A549 (cell line): ENCODE results near the gene FILIP1L. TPM values are rescaled to one million over a fixed set of nuclear protein-coding genes. Genes with fewer than 3 reads are reported as not detected.

Source experiments
- ATAC-seq, 2 experiments: fragments of 200-7000 bp in 1 of 2; fragments of >200 bp in 1 of 2; cut with Nextera tagmentation in 1 of 2; cut with Tn5 transposase in 1 of 2; 3 replicates each; pipeline versions ENCODE4 v1.8.0 to v1.9.1; 2018 to 2020; ENCODE audit warnings: mild to moderate bottlenecking in 1 of 2, moderate library complexity in 1 of 2
- CTCF ChIA-PET: fragments of 300-600 bp; sonication (Branson Sonifier 250); formaldehyde crosslinking; extraction: SDS; loops from one replicate; lab custom pipeline; 2021; ENCODE audit warnings: antibody characterized with exemption, inconsistent platforms; lab: Yijun Ruan, JAX
- POLR2A ChIA-PET: fragments of 350-600 bp; formaldehyde crosslinking; extraction: SDS; loops from one replicate; lab custom pipeline; 2021; ENCODE audit warnings: antibody characterized with exemption, inconsistent platforms; lab: Yijun Ruan, JAX
- DNase-seq, 2 experiments: peaks; one replicate each; pipeline versions ENCODE4 v3.0.0 to v3.0.0-alpha.2; 2011 to 2016; ENCODE audit warnings: low read depth in 1 of 2, low spot score in 1 of 2
- FAIRE-seq: peaks from 2 replicates; lab custom pipeline; 2011; peaks lifted over from hg19 to GRCh38; lab: Jason Lieb, UNC
- H3K27ac ChIP-seq, 2 experiments: fragments of >200 bp; sonication (Bioruptor Twin); formaldehyde crosslinking; 3 replicates each; pipeline ENCODE4 v1.5.1; 2016 to 2017
- H3K4me1 ChIP-seq: fragments of >200 bp; sonication (Bioruptor Twin); formaldehyde crosslinking; 3 replicates; pipeline ENCODE4 v1.6.1; 2016
- H3K4me2 ChIP-seq: fragments of >200 bp; sonication (Bioruptor Twin); formaldehyde crosslinking; 3 replicates; pipeline ENCODE4 v1.6.1; 2016
- H3K4me3 ChIP-seq: fragments of >200 bp; sonication (Bioruptor Twin); formaldehyde crosslinking; 3 replicates; pipeline ENCODE4 v1.5.1; 2016
- H3K9me3 ChIP-seq: fragments of >200 bp; sonication (Bioruptor Twin); formaldehyde crosslinking; 3 replicates; pipeline ENCODE4 v1.6.1; 2016
- EHF ChIP-seq: fragments of 250-450 bp; sonication (Bioruptor Pico); IDR thresholded peaks from 2 replicates; pipeline ENCODE4 v1.5.0; 2020; ENCODE audit warnings: mild to moderate bottlenecking
- EP300 ChIP-seq, 2 experiments: fragments of >200 bp; sonication (Bioruptor Twin); formaldehyde crosslinking; IDR thresholded peaks; 2 replicates in 1 of 2; 3 replicates in 1 of 2; pipeline ENCODE4 v1.6.1; 2016 to 2017
- ESRRA ChIP-seq: fragments of 150-350 bp; IDR thresholded peaks from 2 replicates; pipeline ENCODE4 v1.6.1; 2014; ENCODE audit warnings: mild to moderate bottlenecking, low read length, borderline replicate concordance
- FOSB ChIP-seq: fragments of 250-450 bp; sonication (Bioruptor Pico); IDR thresholded peaks from 2 replicates; pipeline ENCODE4 v1.5.0; 2020; ENCODE audit warnings: mild to moderate bottlenecking, moderate library complexity
- FOXS1 ChIP-seq: fragments of 250-450 bp; sonication (Bioruptor Pico); IDR thresholded peaks from 2 replicates; pipeline ENCODE4 v1.5.0; 2020; ENCODE audit warnings: mild to moderate bottlenecking, moderate library complexity
- GATA3 ChIP-seq: IDR thresholded peaks from 2 replicates; pipeline ENCODE4 v1.6.1; 2012; ENCODE audit warnings: borderline replicate concordance
- HDAC2 ChIP-seq: fragments of 200-600 bp; sonication (generic); IDR thresholded peaks from 2 replicates; pipeline ENCODE4 v1.6.1; 2016
- HEYL ChIP-seq: fragments of 250-450 bp; sonication (Bioruptor Pico); IDR thresholded peaks from 2 replicates; pipeline ENCODE4 v1.8.0; 2021; ENCODE audit warnings: mild to moderate bottlenecking, moderate library complexity
- JUN ChIP-seq, 2 experiments: fragments of >200 bp; sonication (Bioruptor Twin); formaldehyde crosslinking; IDR thresholded peaks; 2 replicates in 1 of 2; 3 replicates in 1 of 2; pipeline ENCODE4 v1.6.1; 2016 to 2017
- MAFK ChIP-seq: fragments of 450-650 bp; IDR thresholded peaks from 2 replicates; pipeline ENCODE4 v1.6.1; 2014; ENCODE audit not compliant: partially characterized antibody
- MAZ ChIP-seq: fragments of 150-350 bp; IDR thresholded peaks from 2 replicates; pipeline ENCODE4 v1.6.1; 2014; ENCODE audit warnings: antibody characterized with exemption, low read depth, low read length, borderline replicate concordance
- MYC ChIP-seq: IDR thresholded peaks from 2 replicates; pipeline ENCODE4 v1.6.1; 2012; ENCODE audit warnings: mild to moderate bottlenecking, inconsistent platforms, low read length, improper control_type of control experiment, borderline replicate concordance
- NPAS2 ChIP-seq: fragments of 250-450 bp; sonication (Bioruptor Pico); IDR thresholded peaks from 2 replicates; pipeline ENCODE4 v1.8.0; 2022; ENCODE audit warnings: mild to moderate bottlenecking, moderate library complexity, borderline replicate concordance
- NR3C1 ChIP-seq: fragments of >200 bp; sonication (Bioruptor Twin); formaldehyde crosslinking; IDR thresholded peaks from 3 replicates; pipeline ENCODE4 v1.6.1; 2017
- PHF8 ChIP-seq: fragments of 200-600 bp; sonication (generic); IDR thresholded peaks from 2 replicates; pipeline ENCODE4 v1.6.1; 2016; ENCODE audit warnings: low read depth, mild to moderate bottlenecking, antibody characterized with exemption, moderate library complexity, borderline replicate concordance
- POLR2A ChIP-seq: IDR thresholded peaks from 2 replicates; pipeline ENCODE4 v1.6.1; 2012; ENCODE audit warnings: mild to moderate bottlenecking, low read length
- RFX5 ChIP-seq: fragments of 450-650 bp; IDR thresholded peaks from 2 replicates; pipeline ENCODE4 v1.7.1; 2014; ENCODE audit warnings: antibody characterized with exemption, mild to moderate bottlenecking, moderate library complexity
- SMC3 ChIP-seq: fragments of >200 bp; sonication (Bioruptor Twin); formaldehyde crosslinking; IDR thresholded peaks from 3 replicates; pipeline ENCODE4 v1.6.1; 2018; ENCODE audit warnings: inconsistent platforms
- TFCP2L1 ChIP-seq: fragments of 250-450 bp; sonication (Bioruptor Pico); IDR thresholded peaks from 2 replicates; pipeline ENCODE4 v1.5.0; 2021; ENCODE audit warnings: mild to moderate bottlenecking
- ZFP36 ChIP-seq: fragments of 450-650 bp; IDR thresholded peaks from 2 replicates; pipeline ENCODE4 v1.6.1; 2014; ENCODE audit warnings: borderline replicate concordance; ENCODE audit not compliant: partially characterized antibody
- WGBS: methylation state at CpG from one replicate; pipeline ENCODE4 v1.1.6; 2017; ENCODE audit errors: missing lambda C conversion rate; 5-methylcytosine and 5-hydroxymethylcytosine counted together
- polyA plus RNA-seq, 4 experiments: library from polyadenylated mRNA; depleted of rRNA in 3 of 4; stranded (reverse); fragments of >200 nt; fragmentation: RNase III in 1 of 4; extraction: RNeasy Plus Mini Kit Qiagen cat#74134 plus additional on column Dnase treatment in 1 of 4; gene quantifications; 2 replicates in 3 of 4; 3 replicates in 1 of 4; pipeline ENCODE4 v1.2.3, GENCODE V29; 2011 to 2017
- TF ChIP-seq, protein P1 (sequence below): IDR thresholded peaks from 2 replicates; pipeline ENCODE4 v1.6.1; 2012; ENCODE audit warnings: low read depth, borderline replicate concordance
- TF ChIP-seq, protein P2 (sequence below): fragments of 150-350 bp; IDR thresholded peaks from 2 replicates; pipeline ENCODE4 v1.6.1; 2014; ENCODE audit warnings: low read depth, mild to moderate bottlenecking, low read length
- TF ChIP-seq, protein P3 (sequence below): fragments of >200 bp; sonication (Bioruptor Twin); formaldehyde crosslinking; IDR thresholded peaks from 3 replicates; pipeline ENCODE4 v1.6.1; 2016
- TF ChIP-seq, protein P4 (sequence below): IDR thresholded peaks from 2 replicates; pipeline ENCODE4 v1.6.1; 2012
- TF ChIP-seq, protein P5 (sequence below): fragments of >200 bp; sonication (Bioruptor Twin); formaldehyde crosslinking; IDR thresholded peaks from 2 replicates; pipeline ENCODE4 v1.6.1; 2016
- TF ChIP-seq, protein P6 (sequence below): fragments of 250-450 bp; sonication (Bioruptor Pico); IDR thresholded peaks from 2 replicates; pipeline ENCODE4 v1.5.0; 2020; ENCODE audit warnings: low read depth, mild to moderate bottlenecking, moderate library complexity

FILIP1L gene
- polyA plus RNA-seq, 2 of the 4 experiments (the other 2 are of a cell fraction), result 0.19 to 0.45 TPM

DNA sequence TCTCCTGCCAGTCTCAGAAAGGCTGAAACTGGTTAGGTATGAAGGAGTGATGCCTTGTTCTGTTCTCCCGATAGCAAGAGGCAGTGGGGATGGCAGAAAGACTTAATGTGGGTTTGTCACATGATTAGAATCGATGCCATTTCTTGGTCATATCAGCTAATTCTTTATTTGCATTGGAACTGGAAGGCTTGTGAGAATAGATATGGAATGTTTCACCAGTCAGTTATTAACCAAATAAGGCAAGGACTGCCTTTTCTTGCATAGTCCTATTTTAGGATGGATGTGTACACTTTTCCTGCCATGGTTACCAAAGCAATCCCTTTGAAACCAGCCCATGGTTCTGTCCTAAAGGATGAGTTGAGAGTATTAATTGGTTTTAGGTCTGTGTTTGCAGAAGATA lies 33.7 kb downstream of the FILIP1L start:
- peak in 1 of 2 experiments; percentile 5 for DNase-seq
- peaks cover 19% of the 10 kb centered on the region; the same call in 2 of the 3 replicates for H3K4me1 ChIP-seq
- CTCF ChIA-PET, result interaction anchor here (2.0 kb wide), 1 partner anchor 10 kb away, joined by 6 read pairs; no protein-coding TSS in a partner anchor

DNA sequence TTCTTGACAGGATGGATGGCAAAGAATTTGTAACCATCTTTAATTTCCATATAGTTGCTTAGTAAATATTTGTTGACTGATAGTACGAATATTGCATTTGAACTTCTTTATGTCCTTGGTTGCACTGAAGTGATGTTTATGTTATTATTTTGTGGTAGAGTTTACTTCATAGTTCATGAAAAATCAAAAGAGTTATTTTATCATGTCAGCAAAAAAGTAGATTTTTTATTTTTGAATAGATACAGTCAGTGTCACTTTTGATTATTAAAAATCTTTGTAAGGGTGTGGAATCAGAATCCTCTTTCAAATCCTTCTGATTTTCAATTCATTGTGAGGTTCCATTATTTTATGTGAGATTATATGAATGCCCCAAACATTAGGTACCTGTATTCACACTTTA lies 35.0 kb downstream of the FILIP1L start:
- peaks cover 20% of the 10 kb centered on the region; the same call in 2 of the 3 replicates for H3K4me1 ChIP-seq
- CTCF ChIA-PET, result interaction anchor here (2.0 kb wide), 1 partner anchor 11 kb away, joined by 6 read pairs; no protein-coding TSS in a partner anchor
- FAIRE-seq (no peak), ATAC-seq (no peak), DNase-seq (no peak)
- POLR2A ChIA-PET, result no interaction called here
- TF ChIP-seq FOSB (CRISPR knock-in tag) (no peak), MAFK (peak; percentile 92)
- no peak overlapping the region for H3K4me2 ChIP-seq
- no peak overlapping the region for H3K27ac ChIP-seq
- no peaks in the 10 kb centered on the region for H3K9me3 ChIP-seq
- 96% methylated on average over 1 of the region's 1 CpG for WGBS
- no peak overlapping the region for H3K4me3 ChIP-seq

More for the DNA sequence above, 33.7 kb downstream of the FILIP1L start:
- no peak overlapping the region for H3K4me3 ChIP-seq
- no peak for FAIRE-seq
- no peaks in the 10 kb centered on the region for H3K9me3 ChIP-seq
- TF ChIP-seq MAZ (no peak), ESRRA (no peak), RFX5 (no peak), HDAC2 (no peak), MYC (no peak), ZFP36 (no peak), NR3C1 (no peak), PHF8 (no peak), NPAS2 (no peak), JUN (IDR thresholded peaks at IDR 0.05) (no peak), EP300 (IDR thresholded peaks at IDR 0.05) (no peak), GATA3 (no peak), FOXS1 (CRISPR knock-in tag) (no peak)
- TF ChIP-seq, protein P1, sequence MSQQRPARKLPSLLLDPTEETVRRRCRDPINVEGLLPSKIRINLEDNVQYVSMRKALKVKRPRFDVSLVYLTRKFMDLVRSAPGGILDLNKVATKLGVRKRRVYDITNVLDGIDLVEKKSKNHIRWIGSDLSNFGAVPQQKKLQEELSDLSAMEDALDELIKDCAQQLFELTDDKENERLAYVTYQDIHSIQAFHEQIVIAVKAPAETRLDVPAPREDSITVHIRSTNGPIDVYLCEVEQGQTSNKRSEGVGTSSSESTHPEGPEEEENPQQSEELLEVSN, result no peak
- TF ChIP-seq, protein P2, sequence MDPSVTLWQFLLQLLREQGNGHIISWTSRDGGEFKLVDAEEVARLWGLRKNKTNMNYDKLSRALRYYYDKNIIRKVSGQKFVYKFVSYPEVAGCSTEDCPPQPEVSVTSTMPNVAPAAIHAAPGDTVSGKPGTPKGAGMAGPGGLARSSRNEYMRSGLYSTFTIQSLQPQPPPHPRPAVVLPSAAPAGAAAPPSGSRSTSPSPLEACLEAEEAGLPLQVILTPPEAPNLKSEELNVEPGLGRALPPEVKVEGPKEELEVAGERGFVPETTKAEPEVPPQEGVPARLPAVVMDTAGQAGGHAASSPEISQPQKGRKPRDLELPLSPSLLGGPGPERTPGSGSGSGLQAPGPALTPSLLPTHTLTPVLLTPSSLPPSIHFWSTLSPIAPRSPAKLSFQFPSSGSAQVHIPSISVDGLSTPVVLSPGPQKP, result no peak
- TF ChIP-seq, protein P3, sequence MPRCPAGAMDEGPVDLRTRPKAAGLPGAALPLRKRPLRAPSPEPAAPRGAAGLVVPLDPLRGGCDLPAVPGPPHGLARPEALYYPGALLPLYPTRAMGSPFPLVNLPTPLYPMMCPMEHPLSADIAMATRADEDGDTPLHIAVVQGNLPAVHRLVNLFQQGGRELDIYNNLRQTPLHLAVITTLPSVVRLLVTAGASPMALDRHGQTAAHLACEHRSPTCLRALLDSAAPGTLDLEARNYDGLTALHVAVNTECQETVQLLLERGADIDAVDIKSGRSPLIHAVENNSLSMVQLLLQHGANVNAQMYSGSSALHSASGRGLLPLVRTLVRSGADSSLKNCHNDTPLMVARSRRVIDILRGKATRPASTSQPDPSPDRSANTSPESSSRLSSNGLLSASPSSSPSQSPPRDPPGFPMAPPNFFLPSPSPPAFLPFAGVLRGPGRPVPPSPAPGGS, result no peak
- H3K27ac ChIP-seq, result no peak overlapping the region
- no peak overlapping the region; the same call in 2 of the 3 replicates for H3K4me2 ChIP-seq
- ATAC-seq, result no peak
- 62% methylated on average over 2 of the region's 2 CpGs for WGBS
- POLR2A ChIA-PET, result no interaction called here

DNA sequence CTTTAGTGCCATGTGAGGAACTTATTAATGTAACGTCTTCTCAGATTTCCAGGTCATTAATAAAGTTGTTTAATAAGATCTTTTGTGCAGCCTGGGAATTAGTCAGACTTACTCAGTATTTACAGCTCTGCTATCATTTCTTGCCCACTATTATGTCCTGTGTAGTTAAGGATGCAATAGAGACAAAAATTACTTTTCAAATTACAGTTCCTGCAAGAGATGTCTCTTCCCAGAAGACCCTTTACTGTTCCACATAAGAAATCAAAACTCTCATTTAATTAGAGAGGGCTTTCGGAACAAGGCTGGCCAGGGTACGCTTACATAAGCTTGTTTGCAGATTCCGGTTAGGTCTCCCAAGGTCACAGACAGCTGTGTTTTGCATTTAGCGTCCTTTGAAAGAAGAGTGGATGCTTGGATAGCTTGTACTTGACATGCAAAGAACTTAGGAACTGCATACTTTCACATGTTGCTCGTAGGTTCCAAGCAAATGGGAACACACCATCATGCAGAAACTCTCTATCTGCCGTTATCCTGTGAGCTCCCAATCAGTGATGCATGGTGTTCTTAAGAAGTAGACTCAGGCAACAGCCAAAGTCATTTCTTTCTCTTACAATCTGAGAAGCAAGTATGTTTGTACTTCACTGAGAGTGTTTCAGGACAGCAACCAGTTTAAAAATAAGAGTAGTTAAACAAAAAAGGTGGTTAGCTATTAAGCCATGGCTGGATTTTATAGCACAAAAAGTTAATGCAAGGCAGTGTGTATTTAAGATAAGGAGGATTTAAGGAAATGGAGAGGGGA lies 37.4 kb downstream of the FILIP1L start:
- CTCF ChIA-PET, result interaction anchor here (0.6 to 1.3 kb wide), 3 partner anchors 75 to 233 kb away, joined by 3 read pairs; no protein-coding TSS in a partner anchor
- no peak for DNase-seq
- Histone ChIP-seq H3K4me1 (peaks cover 20% of the 10 kb centered on the region; the same call in 2 of the 3 replicates), H3K27ac (no peak overlapping the region), H3K4me3 (no peak overlapping the region), H3K9me3 (no peaks in the 10 kb centered on the region), H3K4me2 (no peak overlapping the region; the same call in 2 of the 3 replicates)
- POLR2A ChIA-PET, result no interaction called here
- 73% methylated on average over 7 of the region's 7 CpGs for WGBS
- ATAC-seq, result no peak
- FAIRE-seq, result no peak
- TF ChIP-seq HDAC2, result no peak
- TF ChIP-seq, protein P3, result no peak
- no peak for TF ChIP-seq JUN (IDR thresholded peaks at IDR 0.05)
- no peak for TF ChIP-seq TFCP2L1 (CRISPR knock-in tag)
- TF ChIP-seq EHF (CRISPR knock-in tag), result no peak
- TF ChIP-seq MYC, result no peak
- TF ChIP-seq MAFK, result no peak
- no peak for TF ChIP-seq EP300 (IDR thresholded peaks at IDR 0.05)
- no peak for TF ChIP-seq ESRRA
- TF ChIP-seq, protein P4, sequence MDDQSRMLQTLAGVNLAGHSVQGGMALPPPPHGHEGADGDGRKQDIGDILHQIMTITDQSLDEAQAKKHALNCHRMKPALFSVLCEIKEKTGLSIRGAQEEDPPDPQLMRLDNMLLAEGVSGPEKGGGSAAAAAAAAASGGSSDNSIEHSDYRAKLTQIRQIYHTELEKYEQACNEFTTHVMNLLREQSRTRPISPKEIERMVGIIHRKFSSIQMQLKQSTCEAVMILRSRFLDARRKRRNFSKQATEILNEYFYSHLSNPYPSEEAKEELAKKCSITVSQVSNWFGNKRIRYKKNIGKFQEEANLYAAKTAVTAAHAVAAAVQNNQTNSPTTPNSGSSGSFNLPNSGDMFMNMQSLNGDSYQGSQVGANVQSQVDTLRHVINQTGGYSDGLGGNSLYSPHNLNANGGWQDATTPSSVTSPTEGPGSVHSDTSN, result no peak
- TF ChIP-seq MAZ, result no peak
- TF ChIP-seq, protein P5, sequence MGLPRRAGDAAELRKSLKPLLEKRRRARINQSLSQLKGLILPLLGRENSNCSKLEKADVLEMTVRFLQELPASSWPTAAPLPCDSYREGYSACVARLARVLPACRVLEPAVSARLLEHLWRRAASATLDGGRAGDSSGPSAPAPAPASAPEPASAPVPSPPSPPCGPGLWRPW, result no peak
- no peak for TF ChIP-seq NPAS2
- no peak for TF ChIP-seq HEYL (CRISPR knock-in tag)
- TF ChIP-seq, protein P6, sequence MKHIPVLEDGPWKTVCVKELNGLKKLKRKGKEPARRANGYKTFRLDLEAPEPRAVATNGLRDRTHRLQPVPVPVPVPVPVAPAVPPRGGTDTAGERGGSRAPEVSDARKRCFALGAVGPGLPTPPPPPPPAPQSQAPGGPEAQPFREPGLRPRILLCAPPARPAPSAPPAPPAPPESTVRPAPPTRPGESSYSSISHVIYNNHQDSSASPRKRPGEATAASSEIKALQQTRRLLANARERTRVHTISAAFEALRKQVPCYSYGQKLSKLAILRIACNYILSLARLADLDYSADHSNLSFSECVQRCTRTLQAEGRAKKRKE (CRISPR knock-in tag), result no peak
- TF ChIP-seq SMC3, result no peak
- no peak for TF ChIP-seq POLR2A
